HepG2 (cell line): ENCODE data around the gene CSHL1. TPM values are rescaled to one million over a fixed set of nuclear protein-coding genes. Genes with fewer than 3 reads are reported as not detected.

Experiments used
- CTCF ChIP-seq: sonication (generic); formaldehyde crosslinking; IDR thresholded peaks from 2 replicates; pipeline ENCODE4 v1.5.0; 2020; ENCODE audit warnings: mild to moderate bottlenecking, missing genetic modification reagents, moderate library complexity
- GPN1 ChIP-seq: sonication (generic); formaldehyde crosslinking; IDR thresholded peaks from 2 replicates; pipeline ENCODE4 v1.5.1; 2020; ENCODE audit warnings: missing genetic modification reagents, borderline replicate concordance
- HCFC1 ChIP-seq: fragments of 150-350 bp; IDR thresholded peaks from 2 replicates; pipeline ENCODE4 v1.6.1; 2014; ENCODE audit warnings: low read depth, low read length
- HNF1B ChIP-seq: sonication (generic); formaldehyde crosslinking; IDR thresholded peaks from 2 replicates; pipeline ENCODE4 v1.5.1; 2020; ENCODE audit warnings: mild to moderate bottlenecking, moderate library complexity, missing genetic modification reagents
- RAD21 ChIP-seq: fragments of 450-650 bp; formaldehyde crosslinking; IDR thresholded peaks from 2 replicates; pipeline ENCODE4 v1.5.0; 2020; ENCODE audit warnings: mild to moderate bottlenecking
- RFX5 ChIP-seq: IDR thresholded peaks from 2 replicates; pipeline ENCODE4 v1.6.1; 2011; ENCODE audit warnings: low read depth, low read length, improper control_type of control experiment
- SRY ChIP-seq: sonication (generic); formaldehyde crosslinking; IDR thresholded peaks from 2 replicates; pipeline ENCODE4 v1.8.0; 2022; ENCODE audit warnings: mild to moderate bottlenecking, missing genetic modification reagents
- THAP7 ChIP-seq: sonication (generic); formaldehyde crosslinking; IDR thresholded peaks from 2 replicates; pipeline ENCODE4 v1.8.1; 2023; ENCODE audit warnings: mild to moderate bottlenecking, missing genetic modification reagents
- ZFP90 ChIP-seq: sonication (generic); formaldehyde crosslinking; IDR thresholded peaks from 2 replicates; pipeline ENCODE4 v1.8.0; 2022; ENCODE audit warnings: missing genetic modification reagents, mild to moderate bottlenecking, inconsistent platforms, borderline replicate concordance
- ZMAT3 ChIP-seq: sonication (generic); formaldehyde crosslinking; conservative IDR thresholded peaks from 2 replicates; pipeline ENCODE4 v1.7.0; 2021; ENCODE audit warnings: missing genetic modification reagents
- ZNF230 ChIP-seq: sonication (generic); formaldehyde crosslinking; IDR thresholded peaks from 2 replicates; pipeline ENCODE4 v1.4.0; 2020; ENCODE audit warnings: mild to moderate bottlenecking, missing genetic modification reagents
- ZNF280D ChIP-seq: sonication (generic); formaldehyde crosslinking; IDR thresholded peaks from 2 replicates; pipeline ENCODE4 v1.5.1; 2020; ENCODE audit warnings: mild to moderate bottlenecking, missing genetic modification reagents
- ZNF3 ChIP-seq: IDR thresholded peaks from 2 replicates; pipeline ENCODE4 v1.7.0; 2017; ENCODE audit warnings: inconsistent platforms
- ZNF484 ChIP-seq: sonication (generic); formaldehyde crosslinking; IDR thresholded peaks from 2 replicates; pipeline ENCODE4 v1.5.1; 2020; ENCODE audit warnings: mild to moderate bottlenecking, low read depth, missing genetic modification reagents, borderline replicate concordance
- ZNF574 ChIP-seq: sonication (generic); formaldehyde crosslinking; IDR thresholded peaks from 2 replicates; pipeline ENCODE4 v1.4.0; 2020; ENCODE audit warnings: missing genetic modification reagents
- ZNF576 ChIP-seq: sonication (generic); formaldehyde crosslinking; IDR thresholded peaks from 2 replicates; pipeline ENCODE4 v1.4.0; 2020; ENCODE audit warnings: mild to moderate bottlenecking, missing genetic modification reagents
- ZNF605 ChIP-seq: sonication (generic); formaldehyde crosslinking; IDR thresholded peaks from 2 replicates; pipeline ENCODE4 v1.8.0; 2022; ENCODE audit warnings: mild to moderate bottlenecking, missing genetic modification reagents
- polyA plus RNA-seq, 8 experiments: library from polyadenylated mRNA; depleted of rRNA in 3 of 8; stranded (reverse) in 7 of 8; unstranded in 1 of 8; fragments of >200 nt; fragmentation: Illumina TruSeq in 4 of 8; extraction: Trizol in 4 of 8; gene quantifications; 2 replicates each; pipeline versions ENCODE4 v1.2.1 to v1.2.3, GENCODE V29; 2011 to 2016; ENCODE audit warnings: low read depth in 4 of 8, missing spikeins in 1 of 8, mixed read lengths in 1 of 8; ENCODE audit not compliant: insufficient read depth in 1 of 8
- total RNA-seq, 5 experiments: library from RNA; depleted of rRNA; stranded (reverse); fragments of >200 nt; fragmentation: Illumina TruSeq; extraction: Trizol; gene quantifications; 2 replicates each; pipeline ENCODE4 v1.2.3, GENCODE V29; 2016; ENCODE audit warnings: low read depth in 1 of 5

The CSHL1 gene
- total and polyA plus RNA-seq, 2 of the 13 experiments (the other 11 are each of a cell fraction or from before 2014, with no cell fraction given), result not detected

- TF ChIP-seq ZNF574 (CRISPR knock-in tag) (peak; percentile 54; the same call in 1 of the 2 replicates), ZNF230 (CRISPR knock-in tag) (peak; percentile 40; the same call in 1 of the 2 replicates), ZNF484 (CRISPR knock-in tag) (no peak), ZNF576 (0 out of 2 replicates have a peak, but pooled peaks have one; percentile 13), SRY (no peak), ZFP90 (0 out of 2 replicates have a peak, but pooled peaks have one; percentile 22), RAD21 (CRISPR knock-in tag) (peak; percentile 69), ZNF605 (peak; percentile 75; the same call in 1 of the 2 replicates), HNF1B (CRISPR knock-in tag) (peak; percentile 47; the same call in 1 of the 2 replicates), THAP7 (CRISPR knock-in tag) (peak; percentile 65; the same call in 1 of the 2 replicates), CTCF (peak; percentile 92), ZNF3 (CRISPR knock-in tag) (no peak), HCFC1 (no peak), ZNF280D (CRISPR knock-in tag) (0 out of 2 replicates have a peak, but pooled peaks have one; percentile 71), GPN1 (CRISPR knock-in tag) (no peak), ZMAT3 (no peak; the same call in 1 of the 2 replicates), RFX5 (no peak)
These were observed 35.6 kb upstream of the CSHL1 start (continued) for GRCh38 chr17:63946440-63947363.
